Thoracic aorta (tissue), 2 donors: ENCODE data around the gene HOXA6. TPM values are rescaled to one million over a fixed set of nuclear protein-coding genes. Genes with fewer than 3 reads are reported as not detected.
A peak's percentile ranks its signal among the peaks of the same experiment; 100 is the strongest.

Source experiments
- ATAC-seq: fragments of 150-250 bp; one replicate; pipeline ENCODE4 v1.8.0; 2017; ENCODE audit warnings: low read depth; ENCODE audit not compliant: insufficient number of reproducible peaks, low FRiP score
- DNase-seq: peaks from one replicate; pipeline ENCODE4 v3.0.0-alpha.2; 2020; ENCODE audit warnings: low spot score
- H3K27ac ChIP-seq, 2 donors: fragments of 200-600 bp; sonication (generic); 1 replicate in 1 of 2; 2 replicates in 1 of 2; pipeline ENCODE4 v1.5.1; 2016; ENCODE audit warnings: mild to moderate bottlenecking in 2 of 2, moderate library complexity in 2 of 2
- H3K27me3 ChIP-seq: fragments of 200-600 bp; sonication (generic); replicated peaks from 2 replicates; pipeline ENCODE4 v1.6.0; 2016; ENCODE audit warnings: mild to moderate bottlenecking; ENCODE audit not compliant: insufficient read depth
- H3K36me3 ChIP-seq: fragments of 200-600 bp; sonication (generic); one replicate; pipeline ENCODE4 v1.5.1; 2016
- H3K4me1 ChIP-seq, 2 donors: fragments of 200-600 bp; sonication (generic); 1 replicate in 1 of 2; 2 replicates in 1 of 2; pipeline versions ENCODE4 v1.5.1 to v1.6.0; 2016; ENCODE audit warnings: low read depth in 2 of 2, mild to moderate bottlenecking in 1 of 2; ENCODE audit not compliant: control insufficient read depth in 1 of 2
- H3K4me3 ChIP-seq: fragments of 200-600 bp; sonication (generic); 2 replicates; pipeline ENCODE4 v1.5.1; 2016; ENCODE audit warnings: mild to moderate bottlenecking
- H3K9me3 ChIP-seq: fragments of 200-600 bp; sonication (generic); 2 replicates; pipeline ENCODE4 v1.5.1; 2016
- total RNA-seq, 2 donors: library from RNA; depleted of rRNA; stranded (reverse); fragments of >200 nt; gene quantifications; one replicate each; pipeline versions ENCODE4 v1.1.0 to v1.2.3, GENCODE V29; 2016
- TF ChIP-seq, protein P1 (sequence below): fragments of 200-600 bp; sonication (generic); IDR thresholded peaks from one replicate; pipeline ENCODE4 v1.5.1; 2019; ENCODE audit warnings: antibody characterized with exemption

Gene HOXA6
- total RNA-seq, 2 donors from 2014 or later, result not detected

DNA sequence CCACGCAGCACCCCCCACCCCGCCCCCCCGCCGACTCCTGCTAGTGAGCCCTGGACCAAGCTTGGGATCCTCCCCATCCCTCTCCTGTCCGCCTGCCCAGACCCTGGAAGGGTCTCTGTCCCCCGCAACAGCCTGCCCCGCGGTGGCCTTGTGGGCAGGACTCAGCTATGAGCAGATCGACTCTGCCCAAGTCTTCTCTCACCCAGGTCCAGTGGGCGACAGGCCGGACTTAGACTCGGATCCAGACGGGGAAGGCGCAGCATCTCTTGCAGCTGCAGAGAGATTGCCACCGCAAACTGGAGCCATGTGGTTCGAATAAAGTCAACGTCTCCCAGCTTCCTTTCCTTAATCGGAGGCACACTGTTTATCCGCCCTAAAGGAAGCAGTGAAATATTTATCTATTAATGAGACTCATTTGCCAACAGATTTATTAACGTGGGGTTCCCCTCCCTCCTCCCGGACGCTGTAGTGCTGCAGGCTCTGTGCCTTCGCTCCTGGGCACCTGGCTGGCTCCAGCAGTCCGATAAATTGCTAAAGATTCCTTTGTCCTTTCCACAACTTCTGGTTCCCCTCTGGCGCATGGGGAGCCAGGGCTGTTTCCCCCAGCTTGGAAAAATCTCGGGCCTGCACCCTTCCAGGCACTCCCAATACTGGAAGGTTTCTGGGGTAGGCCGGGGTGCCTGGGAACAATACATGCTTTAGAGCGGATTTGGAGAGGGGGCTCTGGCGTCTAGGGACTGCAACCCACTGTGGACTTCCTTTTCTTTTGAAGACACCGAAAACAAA is 9.5 kb upstream of the HOXA6 start:
- Histone ChIP-seq H3K9me3 (no peaks in the 10 kb centered on the region), H3K27me3 (no peaks in the 10 kb centered on the region), H3K36me3 (no peaks in the 10 kb centered on the region), H3K4me1 (peaks cover 13 to 30% of the 10 kb centered on the region in 2 donors), H3K4me3 (peak overlapping the region; percentile 72), H3K27ac (no peak overlapping the region)
- DNase-seq (no peak), ATAC-seq (no peak)
- TF ChIP-seq, protein P1, sequence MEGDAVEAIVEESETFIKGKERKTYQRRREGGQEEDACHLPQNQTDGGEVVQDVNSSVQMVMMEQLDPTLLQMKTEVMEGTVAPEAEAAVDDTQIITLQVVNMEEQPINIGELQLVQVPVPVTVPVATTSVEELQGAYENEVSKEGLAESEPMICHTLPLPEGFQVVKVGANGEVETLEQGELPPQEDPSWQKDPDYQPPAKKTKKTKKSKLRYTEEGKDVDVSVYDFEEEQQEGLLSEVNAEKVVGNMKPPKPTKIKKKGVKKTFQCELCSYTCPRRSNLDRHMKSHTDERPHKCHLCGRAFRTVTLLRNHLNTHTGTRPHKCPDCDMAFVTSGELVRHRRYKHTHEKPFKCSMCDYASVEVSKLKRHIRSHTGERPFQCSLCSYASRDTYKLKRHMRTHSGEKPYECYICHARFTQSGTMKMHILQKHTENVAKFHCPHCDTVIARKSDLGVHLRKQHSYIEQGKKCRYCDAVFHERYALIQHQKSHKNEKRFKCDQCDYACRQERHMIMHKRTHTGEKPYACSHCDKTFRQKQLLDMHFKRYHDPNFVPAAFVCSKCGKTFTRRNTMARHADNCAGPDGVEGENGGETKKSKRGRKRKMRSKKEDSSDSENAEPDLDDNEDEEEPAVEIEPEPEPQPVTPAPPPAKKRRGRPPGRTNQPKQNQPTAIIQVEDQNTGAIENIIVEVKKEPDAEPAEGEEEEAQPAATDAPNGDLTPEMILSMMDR, result no peak

DNA sequence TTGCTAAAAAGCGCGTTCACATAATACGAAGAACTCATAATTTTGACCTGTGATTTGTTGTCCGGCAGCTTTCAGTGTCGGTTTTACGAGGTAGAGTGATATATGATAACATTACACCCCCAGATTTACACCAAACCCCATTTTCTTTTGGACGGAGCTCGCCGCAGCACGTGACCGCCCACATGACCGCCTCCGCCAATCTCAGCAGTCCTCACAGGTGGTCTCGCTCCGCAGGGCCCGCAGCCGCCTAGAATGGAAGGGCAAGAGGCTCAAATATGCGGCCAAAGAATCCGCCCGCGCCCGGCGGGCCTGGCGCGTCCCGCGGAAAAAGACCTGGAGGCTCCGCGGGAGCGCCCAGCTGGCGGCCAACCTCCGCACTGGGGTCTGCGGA is 8.9 kb upstream of the HOXA6 start, which contains the start of gene HOXA7:
TSS of gene HOXA7 (minus strand) at position 168 of the 391 bp plus-strand sequence. CDS start at position 38, 130 bp downstream.
- Histone ChIP-seq H3K9me3 (no peaks in the 10 kb centered on the region), H3K4me1 (peaks cover 13 to 34% of the 10 kb centered on the region in 2 donors), H3K27ac (peak within 1 kb of the TSS; percentile 36 to 87), H3K4me3 (peak within 1 kb of the TSS; percentile 72), H3K27me3 (no peaks in the 10 kb centered on the region), H3K36me3 (no peaks in the 10 kb centered on the region)
- no peak for ATAC-seq
- TF ChIP-seq, protein P1, result no peak
- DNase-seq, result no peak

DNA sequence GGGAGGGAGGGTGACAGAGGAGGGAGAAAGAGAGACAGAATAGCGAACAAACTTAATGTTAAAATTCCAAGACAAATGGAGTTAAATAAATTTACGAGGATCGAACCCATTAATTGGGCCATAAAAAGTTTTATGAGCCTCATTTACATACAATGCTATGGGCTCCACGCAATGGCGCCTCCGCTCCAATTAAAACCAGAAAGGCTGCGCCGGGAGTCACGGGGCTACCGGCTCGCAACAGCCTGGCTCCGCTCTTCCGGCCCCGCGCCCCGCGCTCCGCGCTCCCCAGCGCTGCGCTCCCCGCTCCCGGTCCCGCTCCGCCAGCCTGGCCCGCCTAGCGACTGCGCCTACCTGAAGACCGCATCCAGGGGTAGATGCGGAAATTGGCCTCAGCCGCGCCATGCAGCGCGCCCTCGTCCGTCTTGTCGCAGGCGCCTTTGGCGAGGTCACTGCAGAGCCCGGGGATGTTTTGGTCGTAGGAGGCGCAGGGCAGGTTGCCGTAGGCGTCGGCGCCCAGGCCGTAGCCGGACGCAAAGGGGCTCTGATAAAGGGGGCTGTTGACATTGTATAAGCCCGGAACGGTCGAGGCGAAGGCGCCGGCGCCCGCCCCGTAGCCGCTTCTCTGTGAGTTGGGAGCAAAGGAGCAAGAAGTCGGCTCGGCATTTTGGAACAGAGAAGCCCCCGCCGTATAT is 8.4 kb upstream of the HOXA6 start:
- peaks cover 13 to 30% of the 10 kb centered on the region in 2 donors for H3K4me1 ChIP-seq
- H3K27me3 ChIP-seq, result no peaks in the 10 kb centered on the region
- H3K36me3 ChIP-seq, result no peaks in the 10 kb centered on the region
- H3K9me3 ChIP-seq, result no peaks in the 10 kb centered on the region
- H3K4me3 ChIP-seq, result peak overlapping the region; percentile 72
- H3K27ac ChIP-seq, result peak overlapping the region; percentile 36 to 87
- TF ChIP-seq, protein P1, result no peak
- ATAC-seq, result no peak
- no peak for DNase-seq

DNA sequence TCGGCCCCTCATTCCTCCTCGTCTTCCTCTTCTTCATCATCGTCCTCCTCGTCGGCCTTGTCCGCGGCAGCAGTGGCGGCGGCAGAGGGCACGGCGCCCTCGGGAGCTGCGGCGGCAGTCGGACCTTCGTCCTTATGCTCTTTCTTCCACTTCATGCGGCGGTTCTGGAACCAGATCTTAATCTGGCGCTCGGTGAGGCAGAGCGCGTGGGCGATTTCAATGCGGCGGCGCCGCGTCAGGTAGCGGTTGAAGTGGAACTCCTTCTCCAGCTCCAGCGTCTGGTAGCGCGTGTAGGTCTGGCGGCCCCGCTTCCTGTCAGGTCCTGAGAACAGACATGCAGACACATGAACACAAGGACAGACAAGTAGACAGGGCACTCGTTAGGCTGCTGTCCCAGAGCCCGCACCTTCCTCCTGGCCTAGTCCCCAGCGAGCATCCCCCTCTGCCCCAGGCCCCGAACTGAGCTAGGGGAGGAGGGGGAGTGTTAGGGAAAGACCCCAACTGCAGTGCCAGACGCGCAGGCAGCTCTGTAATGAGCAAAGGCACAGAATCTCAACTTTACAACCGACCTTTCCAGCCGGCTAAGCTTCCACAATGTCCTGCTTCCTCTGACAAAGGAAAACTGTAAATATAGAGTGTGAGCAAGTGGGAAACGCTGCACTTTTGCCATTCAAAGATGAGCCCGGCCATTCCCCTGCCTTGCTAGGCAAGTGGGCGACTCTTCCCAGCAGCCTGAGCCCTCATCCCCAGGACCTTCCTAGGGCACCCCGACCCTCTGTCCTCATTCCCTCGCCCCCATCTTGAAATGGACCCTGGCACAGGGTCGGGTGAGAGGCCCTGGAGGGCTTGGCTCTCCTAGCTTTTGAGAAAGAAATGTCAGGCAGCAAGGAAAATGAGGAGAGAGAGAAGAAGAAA is 7.6 kb upstream of the HOXA6 start:
- H3K36me3 ChIP-seq, result no peaks in the 10 kb centered on the region
- no peak for ATAC-seq
- DNase-seq, result no peak
- TF ChIP-seq, protein P1, result no peak
- H3K27me3 ChIP-seq, result no peaks in the 10 kb centered on the region
- peak overlapping the region; percentile 72 for H3K4me3 ChIP-seq
- H3K9me3 ChIP-seq, result no peaks in the 10 kb centered on the region
- peaks cover 10 to 28% of the 10 kb centered on the region in 2 donors for H3K4me1 ChIP-seq
- peak overlapping the region in 1 of 2 donors; percentile 87 for H3K27ac ChIP-seq
